Right kidney (tissue), 1 donor: ENCODE results near the gene MYL4.
"Not testable (repeated sequence)": the region's sequence is repeated elsewhere in the genome, so short reads cannot be mapped to it uniquely, and the experiment has no call there.

Experiments used
- DNase-seq: peaks from one replicate; pipeline ENCODE4 v3.0.0-alpha.2; 2016

The MYL4 gene

GRCh38 chr17:47220531-47220999 is 11.4 kb downstream of the MYL4 start:
- DNase-seq, result no peak

DNA sequence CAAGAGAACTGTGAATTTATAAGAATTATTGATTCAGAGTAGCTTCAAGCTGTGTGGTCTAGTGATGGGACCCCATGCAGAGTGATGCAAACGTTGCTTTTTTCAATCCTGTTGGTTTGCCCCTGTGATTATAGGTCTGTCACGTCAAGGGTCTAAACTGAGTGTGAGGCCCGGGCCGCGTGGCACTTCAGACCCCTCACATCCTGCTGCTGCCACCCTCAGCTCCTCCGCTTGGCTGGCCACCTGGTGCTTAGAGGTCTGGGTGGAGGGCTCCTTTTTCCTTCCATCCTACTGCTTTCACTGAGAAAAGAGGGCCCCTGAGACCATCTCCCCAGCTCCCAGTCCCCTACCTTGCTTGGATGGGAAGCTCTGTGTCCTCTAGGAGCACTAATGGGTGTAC is 12.0 kb downstream of the MYL4 start:
- DNase-seq, result no peak

GRCh38 chr17:47222047-47222446 is 12.9 kb downstream of the MYL4 start:
- DNase-seq, result no peak

DNA sequence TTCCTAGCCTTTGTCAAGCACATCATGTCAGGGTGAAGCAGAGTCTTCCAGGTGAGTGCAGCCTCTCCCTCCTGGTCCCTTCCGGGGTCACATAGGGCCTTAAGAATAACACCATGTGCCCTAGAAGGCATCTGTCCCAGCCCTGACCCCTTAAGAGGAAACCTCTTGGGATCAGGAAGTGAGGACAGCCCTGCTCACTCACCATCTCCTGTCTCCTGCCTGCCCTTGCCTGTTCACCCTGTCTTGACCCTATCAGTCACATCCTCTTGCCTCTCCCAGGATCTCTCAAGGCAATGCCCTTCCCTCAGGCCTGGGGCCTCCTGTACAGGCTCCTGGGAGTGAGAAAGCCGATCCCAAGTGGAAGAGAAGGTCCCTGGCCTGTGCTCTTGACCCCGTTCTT is 13.9 kb downstream of the MYL4 start:
- DNase-seq, result no peak

GRCh38 chr17:47223460-47223859 is 14.3 kb downstream of the MYL4 start:
- no peak for DNase-seq

DNA sequence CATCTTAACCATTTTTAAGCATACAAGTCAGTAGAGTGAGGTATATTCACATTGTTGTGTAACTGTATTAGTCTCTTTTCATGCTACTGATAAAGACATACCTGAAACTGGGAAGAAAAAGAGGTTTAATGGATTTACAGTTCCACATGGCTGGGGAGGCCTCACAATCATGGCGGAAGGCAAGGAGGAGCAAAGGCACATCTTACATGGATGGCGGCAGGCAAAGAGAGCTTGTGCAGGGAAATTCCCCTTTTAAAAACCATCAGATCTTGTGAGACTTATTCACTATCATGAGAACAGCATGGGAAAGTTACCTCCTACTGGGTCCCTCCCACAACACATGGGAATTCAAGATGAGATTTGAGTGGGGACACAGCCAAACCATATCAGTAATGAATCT is 14.9 kb downstream of the MYL4 start:
- not testable (repeated sequence) for DNase-seq

DNA sequence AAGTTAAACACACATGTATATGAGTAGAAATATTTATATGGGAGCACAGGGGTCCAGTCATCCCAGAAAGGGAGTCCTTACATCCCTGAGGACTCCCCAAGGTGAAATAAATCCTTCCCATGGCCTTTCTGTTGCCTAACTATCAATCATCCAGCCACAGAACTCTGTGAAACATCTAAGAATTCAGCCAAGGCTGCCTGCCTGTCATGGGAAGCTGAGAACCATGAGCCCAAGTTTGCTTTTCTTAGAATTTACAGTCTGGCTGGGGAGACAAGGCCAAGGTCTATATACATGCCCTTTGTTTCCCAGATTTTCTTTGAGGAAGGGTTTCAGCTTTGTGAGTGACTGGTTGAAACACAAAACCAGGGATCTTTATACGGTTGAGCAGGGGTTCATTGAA is 15.8 kb downstream of the MYL4 start:
- DNase-seq, result no peak

DNA sequence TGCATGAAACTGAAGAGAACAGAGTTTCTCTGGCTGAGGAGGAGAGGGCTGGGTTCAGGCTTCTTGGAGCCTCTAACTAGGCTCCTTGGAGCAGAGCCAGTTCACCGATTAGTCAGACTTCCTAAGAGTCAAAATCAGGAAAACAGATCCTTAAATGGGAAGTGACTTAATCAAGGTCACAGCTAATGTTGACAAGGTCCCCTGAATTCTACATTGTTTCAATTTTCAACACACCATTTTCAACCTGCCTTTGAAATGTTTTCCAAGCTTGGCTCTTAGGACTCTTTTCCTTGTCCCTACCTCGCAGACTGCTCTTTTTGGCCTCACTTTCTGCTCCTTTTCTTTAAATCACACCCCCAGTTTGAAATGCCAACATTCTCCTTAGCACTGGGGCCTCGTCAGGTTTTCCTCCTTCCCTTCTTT is 16.3 kb downstream of the MYL4 start:
- no peak for DNase-seq

- no peak for DNase-seq
These were observed 17.0 kb downstream of the MYL4 start for GRCh38 chr17:47225911-47226688.

GRCh38 chr17:47227862-47228261 is 18.7 kb downstream of the MYL4 start:
- no peak for DNase-seq

- peak; percentile 61 for DNase-seq
These were observed 20.6 kb downstream of the MYL4 start for GRCh38 chr17:47229535-47230443.

- no peak for DNase-seq
These were observed 21.7 kb downstream of the MYL4 start for GRCh38 chr17:47230864-47231263.

DNA sequence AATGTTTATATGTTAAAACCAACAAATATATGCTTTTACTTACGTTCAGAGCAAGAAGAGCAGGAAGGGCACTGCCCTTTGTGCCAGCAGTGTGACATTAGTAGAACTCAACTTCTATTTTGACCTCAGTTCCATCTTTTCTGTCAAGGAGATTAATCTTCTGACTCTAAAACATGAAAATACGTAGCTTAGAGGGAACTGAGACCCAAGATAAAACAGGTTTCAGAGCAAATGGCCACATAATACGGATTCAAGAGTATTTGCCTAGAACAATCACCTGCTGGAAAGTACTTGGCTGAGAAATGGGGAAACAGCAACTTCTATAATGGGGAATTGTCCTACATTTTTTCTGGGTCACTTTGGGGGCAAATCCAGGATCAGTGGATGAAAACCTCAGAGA is 22.2 kb downstream of the MYL4 start:
- no peak for DNase-seq

DNA sequence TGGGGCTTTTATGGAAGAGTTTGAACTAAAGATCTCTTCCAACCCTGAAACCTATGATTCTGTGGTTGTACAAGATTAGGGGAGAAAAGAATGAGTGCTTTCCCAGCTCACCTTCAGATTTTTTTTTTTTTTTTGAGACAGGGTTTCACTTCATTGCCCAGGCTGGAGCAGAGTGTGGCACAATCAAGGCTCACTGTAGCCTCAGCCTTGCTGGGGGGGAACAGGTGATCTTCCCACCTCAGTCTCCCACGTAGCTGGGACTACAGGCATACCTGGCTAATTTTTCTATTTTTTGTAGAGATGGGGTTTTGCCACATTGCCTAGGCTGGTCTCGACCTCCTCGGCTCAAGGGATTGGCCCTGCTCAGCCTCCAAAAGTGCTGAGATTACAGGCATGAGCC is 22.7 kb downstream of the MYL4 start:
- no peak for DNase-seq

DNA sequence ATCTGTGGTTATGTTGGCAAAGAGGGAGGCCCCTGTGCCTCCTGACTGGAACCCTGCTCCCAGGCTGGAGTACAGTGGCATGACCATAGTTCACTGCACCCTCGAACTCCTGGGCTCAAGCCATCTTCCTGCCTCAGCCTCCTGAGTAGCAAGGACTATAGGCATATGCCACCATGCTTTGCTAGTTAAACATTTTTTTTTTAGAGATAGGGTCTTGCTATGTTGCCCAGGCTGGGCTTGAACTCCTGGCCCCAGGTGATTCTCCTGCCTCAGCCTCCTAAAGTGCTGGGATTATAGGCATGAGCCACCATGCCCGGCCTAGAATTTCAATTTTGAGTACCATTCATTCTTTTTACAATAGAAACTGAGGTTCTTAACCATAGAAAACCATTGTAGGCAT is 23.3 kb downstream of the MYL4 start:
- no peak for DNase-seq

DNA sequence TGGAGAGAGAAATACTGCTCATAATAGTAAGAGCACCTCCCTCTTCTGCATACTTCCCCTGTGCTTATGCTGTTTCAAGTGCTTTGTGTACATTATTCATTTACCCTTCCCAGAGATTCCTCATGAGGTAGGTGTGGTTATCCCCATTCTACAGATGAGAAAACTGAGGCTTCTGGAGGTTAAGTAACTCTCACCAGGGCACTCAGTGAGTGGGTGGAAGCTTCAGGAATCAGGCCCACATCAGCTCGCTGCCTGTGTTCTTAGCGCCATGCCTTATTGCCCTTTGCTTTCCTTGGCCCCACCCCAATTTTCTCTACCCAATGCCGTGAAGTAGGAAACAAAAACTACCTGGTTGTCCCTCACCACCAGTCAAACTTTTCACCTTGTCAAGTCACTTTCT is 26.4 kb downstream of the MYL4 start:
- DNase-seq, result no peak

GRCh38 chr17:47235923-47236322 is 26.8 kb downstream of the MYL4 start:
- no peak for DNase-seq

DNA sequence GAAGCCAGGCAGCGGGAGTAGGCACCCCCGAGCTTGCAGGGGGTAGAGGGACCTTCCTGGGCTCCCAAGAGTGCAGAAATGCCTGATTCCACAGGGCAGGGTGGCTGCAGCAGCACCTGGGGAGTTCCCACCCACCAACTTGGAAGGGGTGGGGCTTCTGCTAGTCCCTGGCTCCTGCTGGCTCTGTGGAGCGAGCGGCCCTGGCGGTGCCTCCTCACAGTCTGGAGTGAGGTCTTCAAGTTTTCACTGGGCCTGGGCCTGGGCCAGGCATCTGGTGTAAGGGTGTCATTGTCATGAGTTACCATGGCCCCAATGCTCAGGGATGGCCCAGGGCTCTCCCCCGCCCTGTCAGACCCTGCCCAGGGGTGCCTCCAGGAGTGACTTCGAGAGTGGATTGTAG is 28.7 kb downstream of the MYL4 start:
- DNase-seq, result no peak

GRCh38 chr17:47238321-47239010 is 29.3 kb downstream of the MYL4 start:
- no peak for DNase-seq

DNA sequence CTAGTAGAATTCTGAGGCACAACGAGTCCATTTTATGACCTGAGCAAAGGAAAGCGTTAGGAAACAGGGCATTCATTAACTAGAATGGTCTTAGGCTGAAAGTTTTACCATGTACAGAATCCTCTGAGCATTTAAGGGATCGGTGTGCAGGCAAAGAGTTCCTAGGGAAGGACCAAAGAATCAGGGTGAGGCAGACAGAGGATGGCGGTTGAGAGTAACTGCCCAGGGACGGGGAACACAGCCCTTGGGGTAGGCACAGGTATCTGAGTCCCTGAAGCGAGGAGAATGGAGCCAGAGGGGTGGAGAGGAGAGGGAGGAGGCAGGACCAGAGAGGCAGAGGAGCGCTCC is 30.4 kb downstream of the MYL4 start:
- DNase-seq, result peak; percentile 33

DNA sequence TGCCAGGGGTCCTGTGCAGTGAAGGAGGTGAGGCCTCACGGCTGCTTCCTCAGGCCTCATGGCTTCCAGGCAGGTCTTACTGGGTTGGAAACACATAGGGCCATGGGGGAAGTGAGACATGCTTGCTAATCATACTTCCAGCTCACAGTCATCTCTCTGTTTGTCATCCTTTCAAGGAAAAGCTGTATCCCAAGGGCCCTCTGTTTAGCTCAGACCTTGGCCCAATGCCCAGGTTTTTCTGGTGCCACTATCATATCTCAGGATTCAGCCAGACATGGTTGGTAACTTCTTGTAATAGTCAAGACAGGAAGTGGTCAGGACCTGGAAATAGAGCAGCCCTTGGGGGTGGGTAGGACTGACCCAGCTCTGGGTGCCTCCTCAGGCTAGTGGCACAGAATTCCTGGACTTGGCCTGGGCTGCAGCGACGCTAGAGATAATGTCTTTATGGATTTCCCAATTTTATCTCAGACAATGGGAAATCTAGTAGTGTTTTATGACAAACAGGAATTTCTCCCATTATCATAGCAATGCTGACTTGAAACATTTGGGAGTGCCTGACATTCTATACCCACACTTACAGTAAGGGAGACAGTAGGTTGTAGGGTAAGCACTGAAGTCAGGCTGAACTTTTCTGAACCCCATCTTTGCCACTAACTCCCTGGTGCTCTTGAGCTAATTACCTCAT is 31.0 kb downstream of the MYL4 start:
- no peak for DNase-seq

DNA sequence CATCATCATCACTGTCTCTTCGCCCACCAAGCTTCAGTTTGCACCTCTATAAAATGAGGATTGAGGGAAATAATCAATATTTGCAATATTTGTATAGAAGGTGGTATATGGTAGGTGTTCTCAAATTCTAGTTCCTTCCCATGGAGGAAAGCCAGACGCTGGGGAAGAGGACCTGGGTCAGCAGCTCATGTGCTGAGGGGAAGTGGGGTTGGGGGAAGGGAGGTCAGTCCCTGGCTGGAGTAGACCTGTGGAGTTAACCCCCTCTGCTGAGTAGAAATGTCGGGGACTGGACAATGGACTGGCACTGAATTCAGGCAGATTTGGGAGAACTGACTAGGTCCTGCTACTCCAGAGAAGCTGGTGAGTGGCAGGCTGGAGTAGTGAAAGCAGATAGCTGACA is 31.7 kb downstream of the MYL4 start:
- DNase-seq, result no peak
